ENCODE measurements around the gene IFNL3. TPM values are rescaled to one million over a fixed set of nuclear protein-coding genes. Genes with fewer than 3 reads are reported as not detected.

Gene IFNL3
- total and polyA plus RNA-seq, 2 of the 13 experiments (the other 11 are each of a cell fraction or from before 2014, with no cell fraction given), result not detected

GRCh38 chr19:39218230-39219007 lies 26.4 kb downstream of the IFNL3 start:
- H3K4me2 ChIP-seq (ENCODE audit: low read depth, low read length), result no peak overlapping the region
- H3K4me1 ChIP-seq (ENCODE audit: insufficient read depth, low read length), result no peaks in the 10 kb centered on the region
- no peak overlapping the region for H3K4me3 ChIP-seq (replicated peaks in 1 of 3; ENCODE audit: insufficient read depth in 1 of 3, low read depth in 2 of 3, low read length in 3 of 3)
- ChIA-PET CTCF (ENCODE audit: low intra/inter-chr PET ratio, low total read pairs) (no interaction called here), POLR2A (no interaction called here)
- FAIRE-seq, result no peak
- H4K20me1 ChIP-seq (ENCODE audit: insufficient read depth, low read length), result no peaks in the 10 kb centered on the region
- no peak overlapping the region for H2AFZ ChIP-seq (ENCODE audit: low read length)
- no peaks in the 10 kb centered on the region for H3K36me3 ChIP-seq (replicated peaks in 1 of 2; ENCODE audit: control insufficient read depth in 1 of 2, insufficient read depth in 2 of 2, low read length in 2 of 2)
- BruUV-seq (replicated peaks), result no TSS peak
- DNase-seq (ENCODE audit: low spot score), result no peak
- H3K9me3 ChIP-seq (ENCODE audit: low read length), result no peaks in the 10 kb centered on the region
- WGBS (ENCODE audit: low lambda C conversion rate), result 57% methylated on average over 12 of the region's 15 CpGs
- intact Hi-C loops (cut with micrococcal nuclease; ENCODE audit: unreplicated experiment) (no loop called here), in situ Hi-C loops (cut with HindIII; ENCODE audit: extremely low pct_ligation_motif_present, low pct_unique_long_range_greater_than_20kb) (no loop called here)
- H3K79me2 ChIP-seq (ENCODE audit: insufficient read depth, low read length), result no peaks in the 10 kb centered on the region
- no peak overlapping the region for H3K9ac ChIP-seq (ENCODE audit: insufficient read depth, low read depth, low read length)
- no peaks in the 10 kb centered on the region; a peak in 1 of 5 replicates for H3K27me3 ChIP-seq (ENCODE audit: control insufficient read depth in 1 of 2, insufficient read depth in 2 of 2, low read length in 2 of 2)
- no peak overlapping the region for H3K27ac ChIP-seq (ENCODE audit: extremely low read length, insufficient read depth, low read length)
- no peak for ATAC-seq
- TF ChIP-seq ZNF275 (CRISPR knock-in tag; IDR thresholded peaks at IDR 0.05; ENCODE audit: borderline replicate concordance) (no peak), NFAT5 (CRISPR knock-in tag; IDR thresholded peaks at IDR 0.05) (no peak), TOPORS (CRISPR knock-in tag; IDR thresholded peaks at IDR 0.05) (no peak), ZNF709 (CRISPR knock-in tag; IDR thresholded peaks at IDR 0.05) (no peak), ZSCAN31 (CRISPR knock-in tag; IDR thresholded peaks at IDR 0.05; ENCODE audit: low read depth) (no peak), TFDP1 (CRISPR knock-in tag; IDR thresholded peaks at IDR 0.05; ENCODE audit: borderline replicate concordance) (no peak), BHLHE40 (IDR thresholded peaks at IDR 0.05; ENCODE audit: low read length) (no peak), CREBL2 (CRISPR knock-in tag; IDR thresholded peaks at IDR 0.05; ENCODE audit: borderline replicate concordance) (no peak), ATRX (CRISPR knock-in tag; IDR thresholded peaks at IDR 0.05; ENCODE audit: borderline replicate concordance) (no peak), ATF7-NPFF (CRISPR knock-in tag; IDR thresholded peaks at IDR 0.05; ENCODE audit: low read depth) (no peak), BCL3 (CRISPR knock-in tag; IDR thresholded peaks at IDR 0.05) (no peak)
